Activated T-helper 17 cell treated with anti-CD3 and anti-CD28 coated beads, Interleukin-2, amount 50 U/mL, for 72 hours (primary cell): ENCODE results near the gene AARS2. TPM values are rescaled to one million over a fixed set of nuclear protein-coding genes. Genes with fewer than 3 reads are reported as not detected.

Experiments
- ATAC-seq: fragments of 150-1000 bp; cut with Tn5 transposase; replicated peaks from 2 replicates; pipeline ENCODE4 v1.10.0; 2021; ENCODE audit warnings: mild to moderate bottlenecking, moderate library complexity
- H3K27ac Mint-ChIP-seq: one replicate; pipeline ENCODE4 v1.8.0; 2022; ENCODE audit warnings: mixed read lengths
- H3K27me3 Mint-ChIP-seq: one replicate; pipeline ENCODE4 v1.8.0; 2022; ENCODE audit warnings: mixed read lengths
- H3K36me3 Mint-ChIP-seq: one replicate; pipeline ENCODE4 v1.8.0; 2022; ENCODE audit warnings: low read depth, mild to moderate bottlenecking, mixed read lengths
- H3K4me1 Mint-ChIP-seq: one replicate; pipeline ENCODE4 v1.8.0; 2022; ENCODE audit warnings: mixed read lengths
- H3K4me3 Mint-ChIP-seq: one replicate; pipeline ENCODE4 v1.8.0; 2022; ENCODE audit warnings: mild to moderate bottlenecking, mixed read lengths
- H3K9me3 Mint-ChIP-seq: one replicate; pipeline ENCODE4 v1.8.0; 2022; ENCODE audit warnings: mixed read lengths
- total RNA-seq, 2 donors: library from RNA; stranded (reverse); gene quantifications; one replicate each; pipeline ENCODE4 v1.2.3, GENCODE V29; 2022

Gene AARS2
- total RNA-seq, 2 donors from 2014 or later: 10.2 to 13.8 TPM

GRCh38 chr6:44262467-44263353 is 50.4 kb downstream of the AARS2 start:
- no peaks in the 10 kb centered on the region for H3K9me3 Mint-ChIP-seq
- peaks cover 33% of the 10 kb centered on the region for H3K4me1 Mint-ChIP-seq
- H3K36me3 Mint-ChIP-seq: peaks cover 72% of the 10 kb centered on the region
- H3K27me3 Mint-ChIP-seq: no peaks in the 10 kb centered on the region
- ATAC-seq: no peak
- peak overlapping the region; percentile 92 for H3K4me3 Mint-ChIP-seq
- peak overlapping the region; percentile 94 for H3K27ac Mint-ChIP-seq

GRCh38 chr6:44261581-44261980 is 51.6 kb downstream of the AARS2 start:
- peaks cover 79% of the 10 kb centered on the region for H3K36me3 Mint-ChIP-seq
- H3K27ac Mint-ChIP-seq: peak overlapping the region; percentile 94
- ATAC-seq: no peak
- H3K4me1 Mint-ChIP-seq: peaks cover 32% of the 10 kb centered on the region
- H3K4me3 Mint-ChIP-seq: peak overlapping the region; percentile 92
- H3K9me3 Mint-ChIP-seq: no peaks in the 10 kb centered on the region
- no peaks in the 10 kb centered on the region for H3K27me3 Mint-ChIP-seq

DNA sequence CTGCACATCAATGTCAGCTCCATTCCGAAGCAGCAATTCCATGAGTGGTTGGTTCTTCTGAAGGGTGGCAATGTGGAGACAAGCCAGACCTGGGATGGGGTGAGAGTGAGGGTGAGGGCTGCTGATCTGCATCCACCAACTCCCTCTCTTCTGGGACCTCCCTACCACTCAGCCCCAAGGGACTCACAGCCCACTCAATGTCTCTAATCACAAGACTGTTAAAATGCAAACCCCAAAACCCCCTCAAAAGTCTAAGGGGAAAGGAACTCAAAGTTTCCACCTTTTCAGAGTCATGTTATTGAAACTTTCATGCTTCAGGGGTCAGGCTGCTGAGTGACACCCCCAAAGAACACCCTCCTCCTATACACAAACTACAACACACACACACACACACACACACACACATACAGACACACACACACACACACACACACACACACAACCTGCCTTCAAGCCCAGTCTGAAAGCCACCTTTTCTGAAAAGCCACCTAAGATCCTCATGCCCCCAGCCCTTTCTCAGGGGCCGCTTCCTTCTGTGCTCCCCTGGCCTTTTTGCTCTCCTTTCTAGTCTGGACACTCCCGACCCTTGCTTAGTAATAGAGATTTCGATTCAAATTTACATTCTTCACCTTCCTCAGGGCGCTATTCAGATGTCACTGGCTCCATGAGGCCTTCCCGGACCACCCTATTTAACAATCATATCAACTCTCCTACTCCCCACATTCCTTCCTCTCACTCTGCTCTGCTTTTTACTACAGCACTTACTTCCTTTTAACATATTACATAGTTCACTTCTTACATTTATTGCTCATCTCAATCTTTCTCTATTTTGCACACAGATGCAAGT is 52.5 kb downstream of the AARS2 start:
- no peak for ATAC-seq
- Mint-ChIP-seq H3K27me3 (no peaks in the 10 kb centered on the region), H3K4me3 (peak overlapping the region; percentile 92), H3K4me1 (peaks cover 32% of the 10 kb centered on the region), H3K9me3 (no peaks in the 10 kb centered on the region), H3K36me3 (peaks cover 85% of the 10 kb centered on the region), H3K27ac (peak overlapping the region; percentile 7)

- no peak for ATAC-seq
- Mint-ChIP-seq H3K27me3 (no peaks in the 10 kb centered on the region), H3K36me3 (peaks cover 91% of the 10 kb centered on the region), H3K4me3 (no peak overlapping the region), H3K4me1 (peaks cover 39% of the 10 kb centered on the region), H3K9me3 (no peaks in the 10 kb centered on the region), H3K27ac (no peak overlapping the region)
These were observed 53.1 kb downstream of the AARS2 start for GRCh38 chr6:44260011-44260410.

GRCh38 chr6:44258921-44259320 is 54.2 kb downstream of the AARS2 start:
- Mint-ChIP-seq H3K27me3 (no peaks in the 10 kb centered on the region), H3K4me3 (peak overlapping the region; percentile 87), H3K4me1 (peaks cover 48% of the 10 kb centered on the region), H3K9me3 (no peaks in the 10 kb centered on the region), H3K36me3 (peaks cover 91% of the 10 kb centered on the region), H3K27ac (peak overlapping the region; percentile 86)
- no peak for ATAC-seq

DNA sequence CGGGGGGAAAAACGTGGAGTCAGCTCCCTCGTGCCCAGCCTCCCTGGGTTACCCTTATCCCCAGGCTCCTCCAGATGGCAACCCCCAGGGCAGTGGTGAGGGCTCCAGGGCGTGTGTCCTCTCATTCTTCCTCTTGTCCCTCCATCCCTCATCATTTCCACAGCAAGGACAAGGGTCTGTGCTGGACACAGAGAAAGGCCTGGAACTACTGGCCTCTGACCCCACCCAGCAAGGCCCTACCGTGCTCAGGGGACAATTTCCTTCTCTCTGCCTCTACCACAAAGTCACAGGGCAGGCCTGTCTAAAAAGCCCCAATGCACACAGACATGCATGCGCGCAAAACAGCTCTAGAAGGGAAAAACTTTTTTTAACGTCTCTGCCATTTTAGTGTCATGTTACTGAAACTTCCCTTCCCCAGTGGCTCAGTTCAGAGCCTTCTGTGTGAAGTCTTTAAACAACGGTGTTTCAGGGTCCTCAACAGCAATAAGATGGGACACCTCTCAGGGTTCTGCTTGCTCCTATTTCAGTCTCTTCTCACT is 54.8 kb downstream of the AARS2 start:
- Mint-ChIP-seq H3K4me3 (peak overlapping the region; percentile 87), H3K27me3 (no peaks in the 10 kb centered on the region), H3K36me3 (peaks cover 91% of the 10 kb centered on the region), H3K4me1 (peaks cover 53% of the 10 kb centered on the region), H3K9me3 (no peaks in the 10 kb centered on the region), H3K27ac (peak overlapping the region; percentile 86)
- ATAC-seq: no peak

DNA sequence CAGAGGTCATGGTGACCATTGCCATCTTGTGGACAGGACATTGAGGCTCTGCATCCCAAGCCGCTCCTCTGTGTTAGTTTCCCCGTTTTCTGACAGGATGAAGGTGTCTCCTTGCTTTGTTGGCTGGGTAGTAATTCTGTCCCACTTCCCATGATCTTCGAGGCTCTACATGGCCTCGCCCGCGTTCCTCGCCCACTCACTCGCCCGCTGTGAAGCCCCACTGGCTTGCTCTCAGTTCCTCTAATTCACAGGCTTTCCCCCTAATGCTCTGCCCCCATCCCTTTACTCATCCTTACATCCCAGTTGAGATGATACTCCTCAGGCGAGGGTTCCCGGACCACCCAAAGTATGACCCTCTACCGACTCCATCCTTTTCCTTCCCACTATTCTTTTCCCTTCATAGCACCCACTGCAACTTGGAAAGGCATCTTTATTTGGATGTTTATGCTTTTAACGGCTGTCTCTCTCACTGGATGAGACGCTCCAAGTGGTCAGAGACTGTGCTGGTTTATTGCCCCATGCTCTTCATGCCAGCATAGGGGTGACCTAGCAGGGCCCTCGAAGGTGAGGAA is 55.3 kb downstream of the AARS2 start:
- Mint-ChIP-seq H3K4me3 (peak overlapping the region; percentile 87), H3K9me3 (no peaks in the 10 kb centered on the region), H3K4me1 (peaks cover 58% of the 10 kb centered on the region), H3K27ac (peak overlapping the region; percentile 86), H3K36me3 (peaks cover 91% of the 10 kb centered on the region), H3K27me3 (no peaks in the 10 kb centered on the region)
- no peak for ATAC-seq

DNA sequence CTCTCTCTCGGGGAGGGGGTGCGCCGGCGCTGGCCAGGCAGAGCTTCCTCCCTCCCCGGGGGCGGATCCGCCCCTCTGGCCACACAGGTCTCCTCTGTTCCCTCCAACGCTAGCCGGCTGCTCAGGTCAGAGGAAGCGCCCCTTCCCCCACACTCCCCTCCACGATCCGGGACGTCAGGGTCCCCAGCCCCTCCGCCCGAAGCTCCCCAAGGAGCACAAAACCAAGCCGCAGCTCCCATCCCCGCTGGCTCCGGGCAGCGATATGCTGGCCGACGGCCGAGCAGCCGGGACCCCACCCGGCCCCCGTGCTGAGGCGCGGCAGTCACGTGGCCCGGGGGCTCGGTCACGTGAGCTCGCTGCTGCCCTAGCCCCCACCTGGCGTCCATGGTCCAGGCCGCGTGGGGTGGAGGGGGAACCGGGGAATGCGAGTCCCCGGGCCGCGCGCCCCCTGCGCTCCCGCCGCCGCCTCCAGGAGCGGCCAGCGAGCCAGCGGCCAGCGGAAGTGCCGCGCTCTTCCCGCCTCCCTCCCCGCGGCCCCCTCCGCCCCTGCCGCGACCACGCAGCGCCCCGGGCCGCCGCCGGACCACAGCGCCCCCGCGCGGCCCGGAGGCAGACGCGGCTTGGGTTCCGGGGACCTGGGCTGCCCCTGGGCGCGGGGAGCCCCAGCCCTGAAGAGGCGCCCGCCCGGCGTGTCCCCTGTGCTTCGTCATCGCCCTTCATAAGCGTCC is 56.0 kb downstream of the AARS2 start, which contains the start of gene SLC35B2:
Gene SLC35B2 (minus strand): TSS at position 504 of the 728 bp plus-strand sequence. CDS start 118 bp downstream, at position 386.
- Mint-ChIP-seq H3K36me3 (peaks cover 91% of the 10 kb centered on the region), H3K27me3 (no peaks in the 10 kb centered on the region), H3K9me3 (no peaks in the 10 kb centered on the region), H3K4me3 (peak within 1 kb of the TSS; percentile 87), H3K4me1 (peaks cover 54% of the 10 kb centered on the region), H3K27ac (peak within 1 kb of the TSS; percentile 90)
- peak; percentile 80 for ATAC-seq

DNA sequence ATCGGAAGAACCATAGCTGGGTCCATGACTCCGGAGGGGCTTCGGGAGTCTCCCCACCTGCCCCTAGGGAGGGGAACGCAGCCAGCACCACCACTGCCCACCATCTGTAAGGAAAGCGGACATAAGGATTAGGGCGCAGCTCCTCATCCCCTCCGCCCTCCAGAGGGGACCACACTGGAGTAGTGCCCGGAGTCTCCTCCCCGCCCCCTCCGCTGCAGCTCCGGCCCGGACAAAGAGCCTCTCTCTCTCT is 56.4 kb downstream of the AARS2 start:
- Mint-ChIP-seq H3K4me1 (peaks cover 59% of the 10 kb centered on the region), H3K36me3 (peaks cover 91% of the 10 kb centered on the region), H3K27ac (peak overlapping the region; percentile 90), H3K9me3 (no peaks in the 10 kb centered on the region), H3K4me3 (peak overlapping the region; percentile 87), H3K27me3 (no peaks in the 10 kb centered on the region)
- ATAC-seq: no peak

DNA sequence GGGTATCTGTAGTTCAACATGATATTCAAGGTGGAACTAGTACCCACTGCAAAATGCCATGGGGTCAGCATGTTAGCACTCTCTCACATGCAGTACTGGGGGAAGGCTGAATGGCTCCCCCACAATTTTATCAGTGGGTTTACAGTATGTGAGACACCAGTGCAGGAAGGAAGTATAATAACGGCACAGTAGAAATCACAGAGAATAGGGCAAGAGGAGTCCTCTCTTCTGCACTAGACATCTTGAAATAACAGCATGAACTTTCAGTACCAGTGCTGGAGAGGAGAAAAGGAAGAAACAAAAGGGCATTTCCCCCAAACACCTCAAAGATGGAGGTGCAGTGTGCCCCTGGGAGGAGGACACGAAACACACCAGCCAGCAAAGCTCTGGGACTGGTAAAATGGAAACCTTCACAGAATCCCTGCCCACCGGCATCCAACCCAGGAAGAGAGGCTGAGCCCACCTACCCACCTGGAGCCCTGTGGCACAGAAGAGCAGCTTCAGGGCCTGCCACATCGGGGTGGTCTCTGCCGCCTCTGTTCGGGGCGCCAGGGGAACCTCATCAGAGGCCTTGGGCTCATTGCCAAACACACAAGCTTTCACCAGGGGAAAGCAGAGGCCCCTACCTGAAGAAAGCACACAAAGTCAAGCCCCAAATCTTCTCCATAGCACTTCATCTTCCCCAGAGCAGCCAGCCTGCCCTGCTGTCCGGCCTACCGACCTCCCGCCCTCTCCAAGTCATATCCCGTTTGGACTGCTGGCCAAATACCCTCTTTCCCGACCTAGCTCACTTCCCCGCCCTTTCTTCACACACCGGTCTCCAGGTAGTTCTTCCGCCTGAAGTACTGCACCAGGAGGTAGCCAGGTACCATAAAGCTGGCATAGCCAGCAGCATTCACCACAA is 57.0 kb downstream of the AARS2 start:
- no peaks in the 10 kb centered on the region for H3K27me3 Mint-ChIP-seq
- no peaks in the 10 kb centered on the region for H3K9me3 Mint-ChIP-seq
- H3K4me3 Mint-ChIP-seq: peak overlapping the region; percentile 87
- peak overlapping the region; percentile 90 for H3K27ac Mint-ChIP-seq
- peaks cover 60% of the 10 kb centered on the region for H3K4me1 Mint-ChIP-seq
- H3K36me3 Mint-ChIP-seq: peaks cover 91% of the 10 kb centered on the region
- ATAC-seq: no peak

DNA sequence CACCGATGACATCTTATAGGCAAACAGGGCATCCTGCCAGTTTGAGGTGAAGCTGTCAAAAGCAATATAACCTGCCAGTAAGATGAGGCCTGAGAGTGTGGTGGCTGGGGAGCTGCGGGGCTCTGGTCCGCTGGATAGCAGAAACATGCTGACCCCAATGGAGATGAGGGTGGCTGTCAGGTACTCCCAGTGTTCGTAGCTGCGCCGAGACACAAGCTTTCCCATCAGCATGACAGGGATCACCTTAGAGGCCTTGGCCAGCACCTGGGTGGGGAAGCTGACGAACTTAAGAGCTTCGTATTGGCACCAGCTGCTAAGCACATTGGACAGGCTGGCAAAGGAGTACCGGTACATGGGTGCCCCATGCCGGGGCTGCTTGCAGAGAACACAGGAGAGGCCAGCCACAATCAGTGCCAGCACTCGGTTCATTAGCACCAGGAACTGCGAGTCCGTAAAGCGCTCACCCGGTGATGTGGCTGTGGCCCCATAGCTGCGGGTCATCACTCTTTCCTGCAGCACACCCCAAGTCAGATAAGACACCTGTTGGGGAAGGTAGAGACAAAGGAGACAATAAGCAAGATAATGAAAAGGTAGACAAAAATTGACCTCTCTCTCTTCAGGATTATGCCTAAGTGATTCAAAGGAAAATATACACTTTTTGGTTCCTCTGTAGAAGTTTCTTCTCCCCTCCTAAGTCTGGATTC is 57.9 kb downstream of the AARS2 start:
- Mint-ChIP-seq H3K36me3 (peaks cover 91% of the 10 kb centered on the region), H3K27me3 (no peaks in the 10 kb centered on the region), H3K4me1 (peaks cover 62% of the 10 kb centered on the region), H3K9me3 (no peaks in the 10 kb centered on the region), H3K27ac (peak overlapping the region; percentile 90), H3K4me3 (peak overlapping the region; percentile 87)
- no peak for ATAC-seq

GRCh38 chr6:44254191-44255104 is 58.7 kb downstream of the AARS2 start:
- H3K4me3 Mint-ChIP-seq: peak overlapping the region; percentile 87

More at GRCh38 chr6:44254191-44255104, 58.7 kb downstream of the AARS2 start:
- H3K9me3 Mint-ChIP-seq: no peaks in the 10 kb centered on the region
- peaks cover 91% of the 10 kb centered on the region for H3K36me3 Mint-ChIP-seq
- H3K4me1 Mint-ChIP-seq: peaks cover 70% of the 10 kb centered on the region
- ATAC-seq: no peak
- H3K27me3 Mint-ChIP-seq: no peaks in the 10 kb centered on the region
- H3K27ac Mint-ChIP-seq: peak overlapping the region; percentile 90
